Smooth muscle cell (in vitro differentiated cells): Measurements from ENCODE around the gene NRSN2. TPM values are rescaled to one million over a fixed set of nuclear protein-coding genes. Genes with fewer than 3 reads are reported as not detected.

Experiments
- DNase-seq: peaks from one replicate; lab custom pipeline; 2025; ENCODE audit not compliant: unreplicated experiment; lab: John Stamatoyannopoulos, UW
- H2AFZ ChIP-seq: fragments of 200-600 bp; sonication (generic); 2 replicates; pipeline ENCODE4 v1.6.0; 2016; ENCODE audit warnings: antibody characterized with exemption, low read depth, mild to moderate bottlenecking
- H3F3A ChIP-seq: fragments of 200-600 bp; sonication (generic); 2 replicates; pipeline ENCODE4 v1.6.0; 2017; ENCODE audit warnings: antibody characterized with exemption, low read depth
- H3K27ac ChIP-seq: fragments of 200-600 bp; sonication (generic); 2 replicates; pipeline ENCODE4 v1.5.1; 2016; ENCODE audit warnings: low read depth, mild to moderate bottlenecking
- H3K27me3 ChIP-seq: fragments of 200-600 bp; sonication (generic); 2 replicates; pipeline ENCODE4 v1.6.1; 2016; ENCODE audit warnings: low read depth, mild to moderate bottlenecking
- H3K36me3 ChIP-seq: fragments of 200-600 bp; sonication (generic); 2 replicates; pipeline ENCODE4 v1.5.1; 2016; ENCODE audit warnings: low read depth
- H3K4me1 ChIP-seq: fragments of 200-600 bp; sonication (generic); 2 replicates; pipeline ENCODE4 v1.5.1; 2016; ENCODE audit warnings: low read depth
- H3K4me2 ChIP-seq: fragments of 200-600 bp; sonication (generic); 2 replicates; pipeline ENCODE4 v1.6.0; 2016; ENCODE audit warnings: mild to moderate bottlenecking
- H3K4me3 ChIP-seq: fragments of 200-600 bp; sonication (generic); 2 replicates; pipeline ENCODE4 v1.5.1; 2016; ENCODE audit warnings: mild to moderate bottlenecking
- H3K79me2 ChIP-seq: fragments of 200-600 bp; sonication (generic); 2 replicates; pipeline ENCODE4 v1.6.0; 2016; ENCODE audit warnings: low read depth, mild to moderate bottlenecking
- H3K9ac ChIP-seq: fragments of 200-600 bp; sonication (generic); 2 replicates; pipeline ENCODE4 v1.6.0; 2016; ENCODE audit warnings: low read depth
- H3K9me3 ChIP-seq: fragments of 200-600 bp; sonication (generic); replicated peaks from 2 replicates; pipeline ENCODE4 v1.5.1; 2016; ENCODE audit warnings: low read depth
- H4K20me1 ChIP-seq: fragments of 200-600 bp; sonication (generic); 2 replicates; pipeline ENCODE4 v1.6.0; 2016; ENCODE audit warnings: low read depth
- WGBS: methylation state at CpG from one replicate; pipeline ENCODE4 v1.1.7; 2016; ENCODE audit warnings: low lambda C conversion rate; 5-methylcytosine and 5-hydroxymethylcytosine counted together
- polyA plus RNA-seq: library from polyadenylated mRNA; unstranded; fragments of >200 nt; fragmentation: Nextera tagmentation; extraction: Ambion mirVana; gene quantifications from 2 replicates; pipeline ENCODE4 v1.2.1, GENCODE V29; 2016
- total RNA-seq: library from RNA; depleted of rRNA; stranded (reverse); fragments of >200 nt; gene quantifications from 2 replicates; pipeline ENCODE4 v1.2.3, GENCODE V29; 2014
- TF ChIP-seq, protein P1 (sequence below): fragments of 200-600 bp; sonication (generic); IDR thresholded peaks from 2 replicates; pipeline ENCODE4 v1.5.1; 2017; ENCODE audit warnings: borderline replicate concordance, mild to moderate bottlenecking, antibody characterized with exemption; ENCODE audit not compliant: insufficient read depth, poor library complexity, severe bottlenecking

NRSN2 gene
- total and polyA plus RNA-seq, 2 experiments from 2014 or later: 50.1 to 107 TPM

DNA sequence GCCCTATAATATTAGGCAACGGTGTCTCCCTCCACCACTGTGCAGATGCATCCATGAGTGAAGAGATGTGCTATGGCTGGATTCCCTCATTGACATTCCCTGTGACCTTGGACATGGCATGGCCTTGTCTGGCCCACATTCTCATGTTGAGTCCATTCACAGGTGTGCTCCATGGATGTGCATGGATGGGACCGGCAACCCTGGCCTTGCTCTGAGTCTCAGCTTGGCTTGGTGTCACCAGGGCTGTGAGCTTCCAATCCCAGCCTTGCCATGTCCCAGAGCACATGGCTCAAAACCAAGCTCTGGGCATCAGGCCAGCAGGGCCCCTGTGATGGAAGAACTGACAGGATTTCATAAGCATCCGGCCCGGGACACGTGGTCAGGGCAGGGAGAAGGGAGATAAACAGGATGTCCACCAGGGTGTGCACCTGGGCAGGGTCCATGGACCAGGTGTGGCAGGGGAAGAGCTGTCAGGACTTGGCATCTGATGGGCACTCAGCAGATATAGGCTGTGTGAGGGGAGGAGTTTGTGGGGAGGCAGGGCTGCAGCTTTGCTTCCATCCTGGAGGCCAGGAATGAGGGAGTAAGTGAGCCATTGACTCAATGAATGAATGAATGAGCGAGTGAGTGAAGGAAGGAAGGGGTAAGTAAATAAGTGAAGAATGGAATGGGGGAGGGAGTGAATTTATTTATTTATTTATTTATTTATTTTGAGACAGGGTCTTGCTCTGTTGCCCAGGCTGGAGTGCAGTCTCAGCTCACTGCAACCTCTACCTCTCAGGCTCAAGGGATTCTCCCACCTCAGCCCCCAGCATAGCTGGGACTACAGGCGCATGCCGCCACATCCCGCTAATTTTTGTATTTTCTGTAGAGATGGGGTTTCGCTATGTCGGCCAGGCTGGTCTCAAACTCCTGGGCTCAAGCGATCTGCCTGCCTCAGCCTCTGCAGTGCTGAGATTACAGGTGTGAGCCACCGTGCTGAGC, 15.7 kb downstream of the NRSN2 start:
- WGBS: 81% methylated on average over 13 of the region's 13 CpGs
- peaks cover 4% of the 10 kb centered on the region for H3K4me1 ChIP-seq
- TF ChIP-seq, protein P1, sequence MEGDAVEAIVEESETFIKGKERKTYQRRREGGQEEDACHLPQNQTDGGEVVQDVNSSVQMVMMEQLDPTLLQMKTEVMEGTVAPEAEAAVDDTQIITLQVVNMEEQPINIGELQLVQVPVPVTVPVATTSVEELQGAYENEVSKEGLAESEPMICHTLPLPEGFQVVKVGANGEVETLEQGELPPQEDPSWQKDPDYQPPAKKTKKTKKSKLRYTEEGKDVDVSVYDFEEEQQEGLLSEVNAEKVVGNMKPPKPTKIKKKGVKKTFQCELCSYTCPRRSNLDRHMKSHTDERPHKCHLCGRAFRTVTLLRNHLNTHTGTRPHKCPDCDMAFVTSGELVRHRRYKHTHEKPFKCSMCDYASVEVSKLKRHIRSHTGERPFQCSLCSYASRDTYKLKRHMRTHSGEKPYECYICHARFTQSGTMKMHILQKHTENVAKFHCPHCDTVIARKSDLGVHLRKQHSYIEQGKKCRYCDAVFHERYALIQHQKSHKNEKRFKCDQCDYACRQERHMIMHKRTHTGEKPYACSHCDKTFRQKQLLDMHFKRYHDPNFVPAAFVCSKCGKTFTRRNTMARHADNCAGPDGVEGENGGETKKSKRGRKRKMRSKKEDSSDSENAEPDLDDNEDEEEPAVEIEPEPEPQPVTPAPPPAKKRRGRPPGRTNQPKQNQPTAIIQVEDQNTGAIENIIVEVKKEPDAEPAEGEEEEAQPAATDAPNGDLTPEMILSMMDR: no peak

DNA sequence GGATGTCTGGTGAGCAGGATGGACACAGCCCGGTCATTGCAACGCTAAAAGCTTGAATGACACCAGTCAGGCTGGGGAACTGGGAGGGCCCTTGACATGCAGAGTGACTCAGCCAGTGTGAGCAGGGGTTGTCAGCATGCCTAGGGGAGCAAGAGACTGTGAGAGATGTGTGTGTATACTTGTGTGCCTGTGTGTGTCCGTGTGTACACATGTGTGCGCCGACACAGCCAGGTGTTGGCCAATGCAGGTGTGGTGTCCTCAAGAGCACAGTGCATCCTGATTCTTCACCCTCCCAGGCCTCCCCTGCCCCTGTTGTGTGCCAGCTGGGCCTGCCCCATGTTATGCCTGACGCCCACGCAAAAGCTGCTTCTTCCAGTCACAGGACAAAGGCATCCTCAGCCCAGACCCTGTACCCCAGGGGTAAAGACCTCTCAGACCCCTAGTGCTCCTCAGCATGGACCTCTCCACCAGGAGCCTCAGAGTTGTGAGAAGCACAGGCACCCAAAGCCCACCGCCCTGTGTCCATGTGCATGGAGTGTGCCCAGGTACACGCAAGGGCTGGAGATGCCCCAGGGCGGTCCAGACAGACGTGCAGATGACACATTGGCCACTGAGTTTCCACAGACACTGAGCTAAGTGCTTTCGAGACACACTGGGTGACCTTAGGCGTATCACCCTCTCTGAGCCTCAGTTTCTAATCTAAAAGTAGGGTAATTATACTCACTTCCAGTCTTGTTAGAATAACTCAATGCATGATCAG, 16.6 kb downstream of the NRSN2 start:
- no peaks in the 10 kb centered on the region for H3K27me3 ChIP-seq
- no peak overlapping the region for H3K9ac ChIP-seq
- H3K9me3 ChIP-seq: no peaks in the 10 kb centered on the region
- H3K4me2 ChIP-seq: no peak overlapping the region
- no peaks in the 10 kb centered on the region for H4K20me1 ChIP-seq
- peaks cover 4% of the 10 kb centered on the region for H3K4me1 ChIP-seq
- no peak overlapping the region for H3K4me3 ChIP-seq
- H3K27ac ChIP-seq: no peak overlapping the region
- peaks cover 4% of the 10 kb centered on the region for H3F3A ChIP-seq
- no peak for DNase-seq
- H3K79me2 ChIP-seq: no peaks in the 10 kb centered on the region
- TF ChIP-seq, protein P1: no peak
- no peak overlapping the region for H2AFZ ChIP-seq
- H3K36me3 ChIP-seq: no peaks in the 10 kb centered on the region
- 74% methylated on average over 13 of the region's 13 CpGs for WGBS

More for the DNA sequence above, 15.7 kb downstream of the NRSN2 start:
- no peak overlapping the region for H2AFZ ChIP-seq
- H3K79me2 ChIP-seq: no peaks in the 10 kb centered on the region
- no peaks in the 10 kb centered on the region for H3K36me3 ChIP-seq
- no peak overlapping the region for H3K27ac ChIP-seq
- DNase-seq: no peak
- no peaks in the 10 kb centered on the region for H3K27me3 ChIP-seq
- no peaks in the 10 kb centered on the region for H3K9me3 ChIP-seq
- no peak overlapping the region for H3K4me3 ChIP-seq
- no peaks in the 10 kb centered on the region for H4K20me1 ChIP-seq
- H3F3A ChIP-seq: peaks cover 4% of the 10 kb centered on the region
- H3K4me2 ChIP-seq: no peak overlapping the region
- H3K9ac ChIP-seq: no peak overlapping the region

DNA sequence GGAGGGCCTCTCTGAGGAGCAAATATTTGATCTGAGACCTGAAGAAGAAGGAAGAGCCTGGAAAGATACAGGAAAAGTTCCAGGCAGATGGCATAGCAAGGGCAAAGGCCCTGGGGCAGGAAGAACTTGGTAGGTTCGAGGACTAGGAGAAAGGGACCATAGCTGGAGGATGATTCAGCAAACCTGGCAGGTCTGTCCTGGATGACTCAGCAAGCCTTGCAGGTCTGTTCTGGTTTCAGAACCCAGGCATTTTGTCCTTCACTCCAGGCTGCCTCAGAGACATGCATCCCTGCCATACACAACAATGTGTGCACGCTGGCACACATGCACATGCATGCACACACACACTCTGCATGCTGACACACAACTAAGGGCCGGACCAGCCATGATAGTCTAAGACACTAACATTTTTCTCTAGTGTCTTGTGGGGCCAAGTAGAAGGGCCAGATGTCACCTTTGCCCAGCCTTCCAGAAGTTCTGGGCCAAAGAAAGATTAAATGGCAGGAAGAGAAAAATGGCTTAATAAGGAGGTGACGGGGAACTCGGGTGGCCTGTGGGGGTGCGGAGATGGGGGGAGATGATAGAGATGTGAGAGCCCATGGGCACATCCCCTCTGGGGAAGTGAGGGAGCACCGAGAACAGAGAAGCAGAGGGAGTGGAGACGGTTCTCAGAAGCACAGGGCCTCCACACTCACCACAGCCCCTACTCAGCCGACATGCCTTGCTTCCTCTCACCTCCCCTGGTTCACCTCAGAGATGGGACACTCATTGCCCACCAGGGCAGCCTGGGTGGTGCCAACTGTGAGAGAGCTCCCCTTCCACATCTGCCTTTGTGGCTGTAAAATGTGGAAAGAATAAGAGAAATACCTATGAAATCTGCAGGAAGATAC, 18.2 kb downstream of the NRSN2 start:
- H4K20me1 ChIP-seq: no peaks in the 10 kb centered on the region
- no peaks in the 10 kb centered on the region for H3K27me3 ChIP-seq
- H3K9me3 ChIP-seq: no peaks in the 10 kb centered on the region
- TF ChIP-seq, protein P1: no peak
- H2AFZ ChIP-seq: no peak overlapping the region
- no peak for DNase-seq
- no peaks in the 10 kb centered on the region for H3F3A ChIP-seq
- H3K36me3 ChIP-seq: no peaks in the 10 kb centered on the region
- no peak overlapping the region for H3K4me2 ChIP-seq
- 89% methylated on average over 9 of the region's 9 CpGs for WGBS
- no peak overlapping the region for H3K4me3 ChIP-seq
- H3K9ac ChIP-seq: no peak overlapping the region
- H3K79me2 ChIP-seq: no peaks in the 10 kb centered on the region
- peaks cover 4% of the 10 kb centered on the region for H3K4me1 ChIP-seq
- no peak overlapping the region for H3K27ac ChIP-seq
